Astrocyte (in vitro differentiated cells and primary cell): Measurements from ENCODE around the gene NCOA3.
"Not testable (repeated sequence)": the region's sequence is repeated elsewhere in the genome, so short reads cannot be mapped to it uniquely, and the experiment has no call there.

Experiments
- CTCF ChIP-seq: IDR thresholded peaks from 2 replicates; pipeline ENCODE4 v1.5.1; 2011; ENCODE audit warnings: low read depth, mild to moderate bottlenecking, inconsistent platforms, low read length, moderate library complexity; ENCODE audit not compliant: insufficient read depth
- EZH2 ChIP-seq: IDR thresholded peaks from 2 replicates; pipeline ENCODE4 v1.6.1; 2012; ENCODE audit warnings: mild to moderate bottlenecking, low read length, inconsistent platforms; ENCODE audit not compliant: insufficient read depth

DNA sequence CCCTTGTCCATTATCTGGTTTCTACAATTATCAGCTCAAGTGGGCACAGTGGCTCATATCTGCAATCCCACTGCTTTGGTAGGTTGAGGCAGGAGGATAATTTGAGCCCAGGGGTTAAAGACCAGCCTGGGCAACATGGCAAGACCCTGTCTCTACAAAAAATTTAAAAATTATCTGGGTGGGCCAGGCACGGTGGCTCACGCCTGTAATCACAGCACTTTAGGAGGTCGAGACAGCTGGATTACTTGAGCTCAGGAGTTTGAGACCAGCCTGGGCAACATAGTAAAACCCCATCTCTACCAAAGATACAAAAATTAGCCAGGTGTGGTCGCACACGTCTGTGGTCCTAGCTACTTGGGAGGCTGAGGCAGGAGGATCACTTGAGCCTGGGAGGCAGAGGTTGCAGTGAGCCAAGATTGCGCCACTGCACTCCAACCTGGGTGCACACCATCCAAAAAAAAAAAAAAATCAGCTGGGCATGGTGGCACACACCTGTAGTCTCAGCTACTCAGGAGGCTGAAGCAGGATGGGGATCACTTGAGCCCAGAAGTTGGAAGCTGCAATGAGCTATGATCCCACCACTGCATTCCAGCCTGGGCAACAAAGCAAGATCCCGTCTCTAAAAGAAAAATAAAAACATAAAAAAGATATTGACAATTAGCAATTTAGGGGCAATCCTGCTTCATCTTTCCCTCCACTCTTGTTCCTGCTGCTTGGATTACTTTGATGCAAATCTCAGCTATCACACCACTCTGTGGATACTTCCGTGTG is 43.2 kb upstream of the NCOA3 start:
- not testable (repeated sequence) for TF ChIP-seq CTCF, EZH2
